Breast epithelium (tissue), 4 donors: ENCODE measurements around the gene CDC42SE1. TPM values are rescaled to one million over a fixed set of nuclear protein-coding genes. Genes with fewer than 3 reads are reported as not detected.

Experiments used
- DNase-seq, 2 donors: peaks; one replicate each; pipeline ENCODE4 v3.0.0-alpha.2; 2019; ENCODE audit warnings: low spot score in 2 of 2
- H3K27ac ChIP-seq, 2 donors: fragments of 200-600 bp; sonication (generic) in 1 of 2; one replicate each; pipeline ENCODE4 v1.5.1; 2016 to 2019; ENCODE audit warnings: mild to moderate bottlenecking in 1 of 2
- H3K27me3 ChIP-seq, 2 donors: fragments of 200-600 bp; sonication (generic) in 1 of 2; one replicate each; pipeline versions ENCODE4 v1.5.1 to v1.6.0; 2017 to 2019; ENCODE audit warnings: control low read depth in 1 of 2, mild to moderate bottlenecking in 1 of 2
- H3K36me3 ChIP-seq: fragments of 200-600 bp; one replicate; pipeline ENCODE4 v1.5.1; 2019
- H3K4me1 ChIP-seq, 2 donors: fragments of 200-600 bp; sonication (generic); one replicate each; pipeline ENCODE4 v1.5.1; 2016 to 2019; ENCODE audit warnings: control low read depth in 1 of 2
- H3K4me3 ChIP-seq, 3 donors: fragments of 200-600 bp; sonication (generic); 1 replicate in 2 of 3; 2 replicates in 1 of 3; pipeline ENCODE4 v1.5.1; 2016 to 2019; ENCODE audit warnings: mild to moderate bottlenecking in 3 of 3, moderate library complexity in 2 of 3
- H3K9me3 ChIP-seq, 2 donors: fragments of 200-600 bp; sonication (generic) in 1 of 2; one replicate each; pipeline ENCODE4 v1.5.1; 2016 to 2019; ENCODE audit warnings: control low read depth in 1 of 2
- POLR2A ChIP-seq: fragments of 450-650 bp; IDR thresholded peaks from one replicate; pipeline ENCODE4 v1.6.1; 2016; ENCODE audit warnings: antibody characterized with exemption, mild to moderate bottlenecking, moderate library complexity
- POLR2AphosphoS5 ChIP-seq, 3 donors: sonication (generic); formaldehyde crosslinking; IDR thresholded peaks; one replicate each; pipeline ENCODE4 v1.6.1; 2017; ENCODE audit warnings: antibody characterized with exemption in 3 of 3
- intact Hi-C: fragments of 100-400 bp; cut with DNase I; formaldehyde crosslinking; loops from one replicate; pipeline ENCODE4 v1.15.1; 2023; ENCODE audit warnings: low total_unique reads
- total RNA-seq, 3 donors: library from RNA; depleted of rRNA; stranded (reverse); fragments of >200 nt; gene quantifications; one replicate each; pipeline ENCODE4 v1.1.0, GENCODE V29; 2016
- TF ChIP-seq, protein P1 (sequence below), 3 donors: fragments of 450-650 bp; IDR thresholded peaks; one replicate each; pipeline ENCODE4 v1.5.1; 2016 to 2017; ENCODE audit warnings: antibody characterized with exemption in 3 of 3, mild to moderate bottlenecking in 3 of 3, moderate library complexity in 3 of 3

The CDC42SE1 gene
- total RNA-seq, 3 donors from 2014 or later: 49.4 to 130 (median 85.9) TPM

DNA sequence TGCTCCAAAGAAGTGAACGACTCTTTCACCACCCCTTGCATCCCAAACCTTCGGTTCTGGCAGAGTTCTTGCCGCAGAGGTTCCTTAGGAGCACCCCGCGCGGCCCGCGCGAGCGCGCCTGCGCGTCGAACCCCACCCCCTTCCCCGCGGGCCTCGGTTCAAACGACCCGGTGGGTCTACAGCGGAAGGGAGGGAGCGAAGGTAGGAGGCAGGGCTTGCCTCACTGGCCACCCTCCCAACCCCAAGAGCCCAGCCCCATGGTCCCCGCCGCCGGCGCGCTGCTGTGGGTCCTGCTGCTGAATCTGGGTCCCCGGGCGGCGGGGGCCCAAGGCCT lies 11.9 kb downstream of the CDC42SE1 start, which contains the start of gene C1orf56:
TSS of gene C1orf56 (plus strand) at position 161 of the 334 bp plus-strand sequence. CDS start at position 258, 97 bp downstream.
- Histone ChIP-seq H3K27me3 (no peaks in the 10 kb centered on the region), H3K27ac (peak within 1 kb of the TSS; percentile 89 to 96), H3K4me1 (no peaks in the 10 kb centered on the region), H3K4me3 (peak within 1 kb of the TSS; percentile 81 to 95 (median 83)), H3K9me3 (no peaks in the 10 kb centered on the region), H3K36me3 (peaks cover 6% of the 10 kb centered on the region)
- peak in 1 of 2 donors; percentile 60 for DNase-seq
- intact Hi-C loops: no loop called here
- peak; percentile 56 for TF ChIP-seq POLR2A
- peak in 2 of 3 donors; percentile 46 to 55 for TF ChIP-seq POLR2AphosphoS5 (IDR thresholded peaks at IDR 0.05)
- TF ChIP-seq, protein P1, sequence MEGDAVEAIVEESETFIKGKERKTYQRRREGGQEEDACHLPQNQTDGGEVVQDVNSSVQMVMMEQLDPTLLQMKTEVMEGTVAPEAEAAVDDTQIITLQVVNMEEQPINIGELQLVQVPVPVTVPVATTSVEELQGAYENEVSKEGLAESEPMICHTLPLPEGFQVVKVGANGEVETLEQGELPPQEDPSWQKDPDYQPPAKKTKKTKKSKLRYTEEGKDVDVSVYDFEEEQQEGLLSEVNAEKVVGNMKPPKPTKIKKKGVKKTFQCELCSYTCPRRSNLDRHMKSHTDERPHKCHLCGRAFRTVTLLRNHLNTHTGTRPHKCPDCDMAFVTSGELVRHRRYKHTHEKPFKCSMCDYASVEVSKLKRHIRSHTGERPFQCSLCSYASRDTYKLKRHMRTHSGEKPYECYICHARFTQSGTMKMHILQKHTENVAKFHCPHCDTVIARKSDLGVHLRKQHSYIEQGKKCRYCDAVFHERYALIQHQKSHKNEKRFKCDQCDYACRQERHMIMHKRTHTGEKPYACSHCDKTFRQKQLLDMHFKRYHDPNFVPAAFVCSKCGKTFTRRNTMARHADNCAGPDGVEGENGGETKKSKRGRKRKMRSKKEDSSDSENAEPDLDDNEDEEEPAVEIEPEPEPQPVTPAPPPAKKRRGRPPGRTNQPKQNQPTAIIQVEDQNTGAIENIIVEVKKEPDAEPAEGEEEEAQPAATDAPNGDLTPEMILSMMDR (IDR thresholded peaks at IDR 0.05): no peak

DNA sequence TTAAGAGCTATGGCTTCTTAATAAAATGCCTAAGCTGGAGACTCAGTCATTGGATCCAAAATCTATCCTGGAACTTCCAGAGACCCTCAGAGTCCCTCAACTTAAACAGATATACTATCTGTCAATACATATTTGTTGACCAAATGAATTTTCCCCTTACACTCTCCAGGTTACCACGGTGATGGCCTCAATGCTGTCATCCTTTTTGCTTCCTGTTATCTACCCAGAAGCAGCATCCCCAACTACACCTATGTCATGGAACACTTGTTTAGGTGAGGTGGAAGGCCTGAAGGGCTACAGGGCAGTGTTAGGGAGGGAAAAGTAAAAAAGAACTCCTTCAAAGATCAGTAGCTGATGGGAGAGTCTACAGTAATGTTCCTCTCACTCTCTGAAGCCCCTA lies 16.3 kb downstream of the CDC42SE1 start:
- TF ChIP-seq POLR2AphosphoS5 (IDR thresholded peaks at IDR 0.05) (no peak), POLR2A (no peak)
- TF ChIP-seq, protein P1 (IDR thresholded peaks at IDR 0.05): no peak
- intact Hi-C loops: no loop called here
- no peaks in the 10 kb centered on the region for H3K4me1 ChIP-seq
- H3K27me3 ChIP-seq: no peaks in the 10 kb centered on the region
- H3K27ac ChIP-seq: no peak overlapping the region
- H3K4me3 ChIP-seq: no peak overlapping the region
- DNase-seq: no peak
- no peaks in the 10 kb centered on the region for H3K9me3 ChIP-seq
- no peaks in the 10 kb centered on the region for H3K36me3 ChIP-seq

DNA sequence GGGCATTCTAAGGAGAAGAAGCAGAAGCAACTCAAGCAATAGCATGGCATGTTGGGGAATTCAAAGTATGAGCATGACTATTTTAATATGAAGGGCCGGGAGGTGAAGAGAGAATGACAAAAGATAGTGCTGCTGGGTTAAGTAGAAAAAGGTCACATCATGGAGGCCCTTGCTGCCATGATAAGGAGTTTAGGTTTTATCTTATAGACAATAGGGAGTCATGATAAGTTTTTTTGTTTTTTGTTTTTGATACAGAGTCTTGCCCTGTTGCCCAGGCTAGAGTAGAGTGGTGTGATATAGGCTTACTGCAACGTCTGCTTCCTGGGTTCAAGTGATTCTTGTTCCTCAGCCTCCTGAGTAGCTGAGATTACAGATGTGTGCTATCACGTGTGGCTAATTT lies 19.9 kb downstream of the CDC42SE1 start:
- Histone ChIP-seq H3K27me3 (no peaks in the 10 kb centered on the region), H3K4me1 (no peaks in the 10 kb centered on the region), H3K27ac (no peak overlapping the region), H3K4me3 (no peak overlapping the region), H3K9me3 (no peaks in the 10 kb centered on the region), H3K36me3 (no peaks in the 10 kb centered on the region)
- intact Hi-C loops: no loop called here
- TF ChIP-seq POLR2AphosphoS5 (IDR thresholded peaks at IDR 0.05): no peak
- TF ChIP-seq POLR2A: no peak
- TF ChIP-seq, protein P1 (IDR thresholded peaks at IDR 0.05): no peak
- DNase-seq: no peak

DNA sequence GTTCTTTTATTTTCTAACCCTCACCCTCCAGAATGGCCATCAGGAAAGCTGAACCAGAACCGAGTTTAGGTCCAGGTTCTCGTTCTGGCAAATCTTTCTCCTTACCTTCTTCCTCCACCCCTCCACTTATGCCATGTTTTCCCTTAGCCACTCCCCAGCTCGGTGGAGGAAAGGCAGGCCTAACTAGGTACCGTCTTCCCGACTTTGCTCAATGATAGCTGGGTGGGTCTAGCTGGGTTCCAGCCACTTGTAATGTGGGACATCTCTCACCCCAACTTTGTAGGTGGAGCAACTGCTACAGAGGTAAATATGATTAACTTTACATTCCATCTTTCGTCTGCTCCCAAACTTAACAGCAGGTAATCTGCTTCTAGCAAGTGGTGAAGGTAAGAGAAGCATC lies 22.4 kb downstream of the CDC42SE1 start:
- H3K36me3 ChIP-seq: no peaks in the 10 kb centered on the region
- H3K27ac ChIP-seq: peak overlapping the region; percentile 42 to 44
- no peaks in the 10 kb centered on the region for H3K4me1 ChIP-seq
- no peaks in the 10 kb centered on the region for H3K27me3 ChIP-seq
- H3K9me3 ChIP-seq: no peaks in the 10 kb centered on the region
- TF ChIP-seq POLR2AphosphoS5 (IDR thresholded peaks at IDR 0.05) (no peak), POLR2A (no peak)
- TF ChIP-seq, protein P1 (IDR thresholded peaks at IDR 0.05): no peak
- H3K4me3 ChIP-seq: peak overlapping the region in 2 of 3 donors; percentile 30 to 31
- intact Hi-C loops: no loop called here
- no peak for DNase-seq

DNA sequence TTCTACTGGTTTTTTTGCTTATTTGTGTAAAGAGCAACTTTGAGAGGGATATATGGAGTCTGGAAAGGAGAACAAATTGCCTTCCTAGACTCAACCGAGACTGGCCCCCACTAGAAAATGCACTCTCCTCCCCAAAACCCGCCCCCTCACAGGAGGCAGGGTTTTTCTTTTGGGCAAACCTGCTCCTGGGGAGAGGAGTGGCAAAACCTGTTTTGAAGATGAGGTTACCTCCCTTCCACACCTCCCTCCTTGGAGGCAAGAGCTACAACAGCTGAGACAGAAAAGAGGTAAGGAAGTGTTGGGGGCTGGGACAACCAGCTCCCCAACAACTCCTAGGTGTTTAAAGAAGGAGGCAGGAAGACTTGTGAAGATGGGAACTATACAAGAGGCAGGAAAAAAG lies 23.1 kb downstream of the CDC42SE1 start, which contains the start of gene BNIPL:
TSS of gene BNIPL (plus strand) at position 231 of the 400 bp plus-strand sequence. CDS start at position 371, 140 bp downstream.
- Histone ChIP-seq H3K4me1 (no peaks in the 10 kb centered on the region), H3K36me3 (no peaks in the 10 kb centered on the region), H3K9me3 (no peaks in the 10 kb centered on the region), H3K27me3 (no peaks in the 10 kb centered on the region), H3K27ac (peak within 1 kb of the TSS; percentile 42 to 44), H3K4me3 (peak within 1 kb of the TSS in 2 of 3 donors; percentile 30 to 31)
- DNase-seq: no peak
- intact Hi-C loops: no loop called here
- TF ChIP-seq, protein P1 (IDR thresholded peaks at IDR 0.05): no peak
- TF ChIP-seq POLR2AphosphoS5 (IDR thresholded peaks at IDR 0.05) (no peak), POLR2A (no peak)
